ENCODE measurements around the gene WDR46. TPM values are rescaled to one million over a fixed set of nuclear protein-coding genes. Genes with fewer than 3 reads are reported as not detected.

Gene WDR46
- total RNA-seq, 1 experiment from 2014 or later = 57.0 TPM

- Mint-ChIP-seq H3K27ac (ENCODE audit: low read depth, unreplicated experiment) (no peak overlapping the region), H3K9me3 (ENCODE audit: unreplicated experiment) (no peaks in the 10 kb centered on the region), H3K4me1 (ENCODE audit: insufficient read depth, unreplicated experiment) (peaks cover 34% of the 10 kb centered on the region), H3K27me3 (ENCODE audit: insufficient read depth, unreplicated experiment) (no peaks in the 10 kb centered on the region), H3K4me3 (ENCODE audit: unreplicated experiment) (no peak overlapping the region), H3K36me3 (ENCODE audit: insufficient read depth, unreplicated experiment) (peaks cover 81% of the 10 kb centered on the region)
- ChIA-PET POLR2A (interaction anchor here (0.6 to 1.8 kb wide), 4 partner anchors 8 to 74 kb away, joined by 3 to 17 read pairs (median 4); partner anchors contain the start of gene B3GALT4), CTCF (interaction anchor here (0.9 kb wide), 1 partner anchor 9 kb away, joined by 3 read pairs; no protein-coding TSS in a partner anchor)
- no peak for DNase-seq (ENCODE audit: unreplicated experiment)
- intact Hi-C loops (cut with micrococcal nuclease) = no loop called here
- BruUV-seq (replicated peaks) = no TSS peak
- TF ChIP-seq CTCF (IDR thresholded peaks at IDR 0.05; ENCODE audit: unreplicated experiment) = no peak
Measured at GRCh38 chr6:33301877-33302276, 12.8 kb upstream of the WDR46 start.

GRCh38 chr6:33299237-33299944 lies 10.4 kb upstream of the WDR46 start:
- ChIA-PET CTCF (interaction anchor here (0.5 to 1.8 kb wide), 15 partner anchors 9 to 447 kb away, joined by 3 to 18 read pairs (median 4); partner anchors contain the start of genes CUTA, IP6K3, PFDN6 and RPS18), POLR2A (interaction anchor here (0.5 to 5.5 kb wide), 32 partner anchors 9 to 1327 kb away, joined by 3 to 84 read pairs (median 4); partner anchors contain the start of genes B3GALT4, DXO, HSD17B8 and PFDN6)
- DNase-seq (ENCODE audit: unreplicated experiment) = peak; percentile 93
- TF ChIP-seq CTCF (IDR thresholded peaks at IDR 0.05; ENCODE audit: unreplicated experiment) = peak; percentile 64
- Mint-ChIP-seq H3K4me1 (ENCODE audit: insufficient read depth, unreplicated experiment) (peaks cover 28% of the 10 kb centered on the region), H3K9me3 (ENCODE audit: unreplicated experiment) (no peaks in the 10 kb centered on the region), H3K27ac (ENCODE audit: low read depth, unreplicated experiment) (peak overlapping the region; percentile 100), H3K27me3 (ENCODE audit: insufficient read depth, unreplicated experiment) (no peaks in the 10 kb centered on the region), H3K36me3 (ENCODE audit: insufficient read depth, unreplicated experiment) (peaks cover 59% of the 10 kb centered on the region), H3K4me3 (ENCODE audit: unreplicated experiment) (peak overlapping the region; percentile 96)
- intact Hi-C loops (cut with micrococcal nuclease) = loop anchor here (1.0 to 5.0 kb wide), 4 partner anchors 21 to 128 kb away; partner anchors contain the start of genes HSD17B8, RXRB and SLC39A7
- TSS peak; percentile 83 for BruUV-seq (replicated peaks)

- Mint-ChIP-seq H3K4me1 (ENCODE audit: insufficient read depth, unreplicated experiment) (peaks cover 26% of the 10 kb centered on the region), H3K4me3 (ENCODE audit: unreplicated experiment) (peak within 1 kb of the TSS; percentile 96), H3K27me3 (ENCODE audit: insufficient read depth, unreplicated experiment) (no peaks in the 10 kb centered on the region), H3K36me3 (ENCODE audit: insufficient read depth, unreplicated experiment) (peaks cover 59% of the 10 kb centered on the region), H3K9me3 (ENCODE audit: unreplicated experiment) (no peaks in the 10 kb centered on the region), H3K27ac (ENCODE audit: low read depth, unreplicated experiment) (peak within 1 kb of the TSS; percentile 100)
- BruUV-seq (replicated peaks) = no TSS peak
- intact Hi-C loops (cut with micrococcal nuclease) = loop anchor here (1.0 to 5.0 kb wide), 4 partner anchors 20 to 128 kb away; partner anchors contain the start of genes HSD17B8, RXRB and SLC39A7
- TF ChIP-seq CTCF (IDR thresholded peaks at IDR 0.05; ENCODE audit: unreplicated experiment) = no peak
- ChIA-PET POLR2A (interaction anchor here (0.7 to 5.5 kb wide), 23 partner anchors 9 to 327 kb away, joined by 3 to 84 read pairs (median 4); partner anchors contain the start of genes B3GALT4, HSD17B8, PFDN6 and RPS18), CTCF (interaction anchor here (0.6 to 1.8 kb wide), 11 partner anchors 8 to 448 kb away, joined by 3 to 18 read pairs (median 4); partner anchors contain the start of genes CUTA, IP6K3, PFDN6 and WDR46)
- DNase-seq (ENCODE audit: unreplicated experiment) = peak; percentile 64
Measured at GRCh38 chr6:33298773-33299236, 9.8 kb upstream of the WDR46 start, which contains the start of gene RGL2. Gene RGL2 (minus strand): TSS chr6:33298942. CDS start chr6:33298610, 332 bp downstream.
